HG02884 (cell line): Measurements from ENCODE around the gene NFATC1.

Experiments used
- ATAC-seq: cut with Tn5 transposase; IDR thresholded peaks from one replicate; pipeline ENCODE4 v1.9.1; 2021; ENCODE audit warnings: mild to moderate bottlenecking, moderate library complexity; ENCODE audit not compliant: unreplicated experiment

Gene NFATC1

GRCh38 chr18:79438898-79439627 is 43.3 kb downstream of the NFATC1 start:
- ATAC-seq: no peak

GRCh38 chr18:79439628-79440023 is 43.9 kb downstream of the NFATC1 start:
- ATAC-seq: no peak

GRCh38 chr18:79440316-79441110 is 44.8 kb downstream of the NFATC1 start:
- no peak for ATAC-seq

GRCh38 chr18:79441420-79441819 is 45.7 kb downstream of the NFATC1 start:
- no peak for ATAC-seq

GRCh38 chr18:79442508-79443221 is 46.9 kb downstream of the NFATC1 start:
- ATAC-seq: no peak

GRCh38 chr18:79445221-79445620 is 49.5 kb downstream of the NFATC1 start:
- ATAC-seq: no peak

- no peak for ATAC-seq
Measured at GRCh38 chr18:79445696-79446561, 50.2 kb downstream of the NFATC1 start.

GRCh38 chr18:79446931-79447330 is 51.2 kb downstream of the NFATC1 start:
- ATAC-seq: no peak

- ATAC-seq: no peak
Measured at GRCh38 chr18:79447703-79448367, 52.1 kb downstream of the NFATC1 start.

- no peak for ATAC-seq
Measured at GRCh38 chr18:79448621-79449020, 52.9 kb downstream of the NFATC1 start.

GRCh38 chr18:79449551-79450288 is 54.0 kb downstream of the NFATC1 start:
- ATAC-seq: no peak

GRCh38 chr18:79450289-79451080 is 54.8 kb downstream of the NFATC1 start:
- no peak for ATAC-seq

GRCh38 chr18:79451237-79452125 is 55.8 kb downstream of the NFATC1 start:
- no peak for ATAC-seq

- no peak for ATAC-seq
Measured at GRCh38 chr18:79452190-79452990, 56.7 kb downstream of the NFATC1 start.

GRCh38 chr18:79452991-79453645 is 57.4 kb downstream of the NFATC1 start:
- ATAC-seq: no peak
